HepG2 (cell line): ENCODE measurements around the gene CD68. TPM values are rescaled to one million over a fixed set of nuclear protein-coding genes. Genes with fewer than 3 reads are reported as not detected.

Experiments
- ATAC-seq: fragments of 200-7000 bp; cut with Tn5 transposase; 3 replicates; pipeline ENCODE4 v1.9.1; 2020; ENCODE audit warnings: mild to moderate bottlenecking, moderate library complexity
- BruUV-seq: library from RNA; stranded (reverse); fragments of 400-500 nt; replicated peaks from 2 replicates; lab custom pipeline; 2021; lab: Mats Ljungman, UMichigan
- CTCF ChIA-PET: fragments of 300-600 bp; formaldehyde crosslinking; extraction: SDS; loops from one replicate; lab custom pipeline; 2021; ENCODE audit warnings: low total read pairs, inconsistent platforms, low intra/inter-chr PET ratio; lab: Yijun Ruan, JAX
- POLR2A ChIA-PET: fragments of 350-600 bp; sonication (Branson Sonifier 250); formaldehyde crosslinking; loops from one replicate; lab custom pipeline; 2020; ENCODE audit warnings: antibody characterized with exemption, inconsistent platforms; lab: Yijun Ruan, JAX
- DNase-seq: peaks from one replicate; pipeline ENCODE4 v3.0.0-alpha.2; 2015; ENCODE audit warnings: low spot score
- FAIRE-seq: peaks from 3 replicates; lab custom pipeline; 2011; peaks lifted over from hg19 to GRCh38; lab: Jason Lieb, UNC
- H2AFZ ChIP-seq: one replicate; pipeline ENCODE4 v1.6.1; 2011; ENCODE audit warnings: low read length, inconsistent platforms
- H3K27ac ChIP-seq: fragments of 300-600 bp; 3 replicates; pipeline ENCODE4 v1.8.0; 2011; ENCODE audit warnings: mixed run types, mild to moderate bottlenecking, mixed read lengths, low read length, inconsistent platforms; ENCODE audit not compliant: insufficient read depth; ENCODE audit errors: extremely low read length
- H3K27me3 ChIP-seq, 2 experiments: fragments of 200-600 bp in 1 of 2; 2 replicates in 1 of 2; 3 replicates in 1 of 2; pipeline versions ENCODE4 v1.6.0 to v1.8.0; 2011; ENCODE audit warnings: low read length in 2 of 2, mild to moderate bottlenecking in 2 of 2, moderate library complexity in 2 of 2, inconsistent platforms in 1 of 2; ENCODE audit not compliant: insufficient read depth in 2 of 2, control insufficient read depth in 1 of 2
- H3K36me3 ChIP-seq, 2 experiments: fragments of 200-600 bp in 1 of 2; replicated peaks in 1 of 2; 2 replicates in 1 of 2; 3 replicates in 1 of 2; pipeline versions ENCODE4 v1.5.1 to v1.8.0; 2011; ENCODE audit warnings: low read length in 2 of 2, inconsistent platforms in 1 of 2; ENCODE audit not compliant: insufficient read depth in 2 of 2, control insufficient read depth in 1 of 2
- H3K4me1 ChIP-seq: 2 replicates; pipeline ENCODE4 v1.5.1; 2012; ENCODE audit warnings: low read length, inconsistent platforms; ENCODE audit not compliant: insufficient read depth
- H3K4me2 ChIP-seq: 2 replicates; pipeline ENCODE4 v1.6.0; 2011; ENCODE audit warnings: low read depth, low read length, inconsistent platforms
- H3K4me3 ChIP-seq, 3 experiments: fragments of 200-600 bp in 1 of 3; sonication (generic), shearing (Covaris generic) in 1 of 3; replicated peaks in 1 of 3; 2 replicates each; pipeline ENCODE4 v1.5.1; 2011 to 2016; ENCODE audit warnings: low read length in 3 of 3, inconsistent platforms in 2 of 3, low read depth in 2 of 3, mild to moderate bottlenecking in 2 of 3, control low read depth in 1 of 3, mixed read lengths in 1 of 3; ENCODE audit not compliant: insufficient read depth in 1 of 3
- H3K79me2 ChIP-seq: one replicate; pipeline ENCODE4 v1.6.1; 2011; ENCODE audit warnings: low read length, inconsistent platforms; ENCODE audit not compliant: insufficient read depth
- H3K9ac ChIP-seq: 2 replicates; pipeline ENCODE4 v1.6.0; 2011; ENCODE audit warnings: mild to moderate bottlenecking, low read depth, low read length, inconsistent platforms; ENCODE audit not compliant: insufficient read depth
- H3K9me3 ChIP-seq: 2 replicates; pipeline ENCODE4 v1.5.1; 2012; ENCODE audit warnings: mild to moderate bottlenecking, low read length
- H4K20me1 ChIP-seq: 2 replicates; pipeline ENCODE4 v1.6.0; 2011; ENCODE audit warnings: inconsistent platforms, mild to moderate bottlenecking, low read length, moderate library complexity; ENCODE audit not compliant: insufficient read depth
- LCORL ChIP-seq, 2 experiments: fragments of 450-650 bp in 1 of 2; sonication (generic) in 1 of 2; formaldehyde crosslinking in 1 of 2; IDR thresholded peaks; 2 replicates each; pipeline versions ENCODE4 v1.5.0 to v1.6.1; 2017 to 2020; ENCODE audit warnings: antibody characterized with exemption in 1 of 2, missing genetic modification reagents in 1 of 2
- MAFG ChIP-seq: sonication (generic); formaldehyde crosslinking; IDR thresholded peaks from 2 replicates; pipeline ENCODE4 v1.5.1; 2020; ENCODE audit warnings: mild to moderate bottlenecking, missing genetic modification reagents
- MTF1 ChIP-seq: sonication (generic); formaldehyde crosslinking; IDR thresholded peaks from 2 replicates; pipeline ENCODE4 v1.5.0; 2020; ENCODE audit warnings: missing genetic modification reagents
- MXI1 ChIP-seq: IDR thresholded peaks from 3 replicates; pipeline ENCODE4 v1.6.1; 2012; ENCODE audit warnings: low read depth, low read length, inconsistent platforms, borderline replicate concordance
- NCOR1 ChIP-seq: fragments of 200-600 bp; sonication (generic); IDR thresholded peaks from 2 replicates; pipeline ENCODE4 v1.7.0; 2017; ENCODE audit warnings: antibody characterized with exemption, low read length, borderline replicate concordance
- PHB2 ChIP-seq: fragments of 450-650 bp; IDR thresholded peaks from 2 replicates; pipeline ENCODE4 v1.6.1; 2018; ENCODE audit not compliant: partially characterized antibody
- PREB ChIP-seq: sonication (generic); formaldehyde crosslinking; IDR thresholded peaks from 2 replicates; pipeline ENCODE4 v1.4.0; 2020; ENCODE audit warnings: missing genetic modification reagents
- RERE ChIP-seq: IDR thresholded peaks from 2 replicates; pipeline ENCODE4 v1.6.1; 2016; ENCODE audit warnings: low read depth, missing genetic modification reagents, missing compliant biosample characterization
- RFXAP ChIP-seq: sonication (generic); formaldehyde crosslinking; IDR thresholded peaks from 2 replicates; pipeline ENCODE4 v1.4.0; 2020; ENCODE audit warnings: missing genetic modification reagents, borderline replicate concordance
- SMAD3 ChIP-seq: sonication (generic); formaldehyde crosslinking; IDR thresholded peaks from 2 replicates; pipeline ENCODE4 v1.4.0; 2020; ENCODE audit warnings: missing genetic modification reagents
- SMARCE1 ChIP-seq: fragments of 450-650 bp; IDR thresholded peaks from 2 replicates; pipeline ENCODE4 v1.6.1; 2017; ENCODE audit warnings: borderline replicate concordance
- SOX5 ChIP-seq: IDR thresholded peaks from 2 replicates; pipeline ENCODE4 v1.6.1; 2016; ENCODE audit warnings: borderline replicate concordance
- SP2 ChIP-seq: sonication (generic); formaldehyde crosslinking; IDR thresholded peaks from 2 replicates; pipeline ENCODE4 v1.5.1; 2020; ENCODE audit warnings: mild to moderate bottlenecking, missing genetic modification reagents
- ZBTB42 ChIP-seq: sonication (generic); formaldehyde crosslinking; IDR thresholded peaks from 2 replicates; pipeline ENCODE4 v1.5.0; 2020; ENCODE audit warnings: mild to moderate bottlenecking, missing genetic modification reagents
- ZNF230 ChIP-seq: sonication (generic); formaldehyde crosslinking; IDR thresholded peaks from 2 replicates; pipeline ENCODE4 v1.4.0; 2020; ENCODE audit warnings: mild to moderate bottlenecking, missing genetic modification reagents
- ZNF446 ChIP-seq: sonication (generic); formaldehyde crosslinking; IDR thresholded peaks from 2 replicates; pipeline ENCODE4 v1.5.0; 2020; ENCODE audit warnings: mild to moderate bottlenecking, missing genetic modification reagents
- ZNF598 ChIP-seq: sonication (generic); formaldehyde crosslinking; IDR thresholded peaks from 2 replicates; pipeline ENCODE4 v1.5.1; 2020; ENCODE audit warnings: mild to moderate bottlenecking, missing genetic modification reagents, borderline replicate concordance
- ZNF724P ChIP-seq: sonication (generic); formaldehyde crosslinking; IDR thresholded peaks from 2 replicates; pipeline ENCODE4 v1.8.0; 2022; ENCODE audit warnings: missing genetic modification reagents, borderline replicate concordance
- ZNF766 ChIP-seq: sonication (generic); formaldehyde crosslinking; IDR thresholded peaks from 2 replicates; pipeline ENCODE4 v1.5.0; 2020; ENCODE audit warnings: missing genetic modification reagents, borderline replicate concordance
- ZNF792 ChIP-seq: IDR thresholded peaks from 2 replicates; pipeline ENCODE4 v1.6.1; 2016
- ZNF841 ChIP-seq: sonication (generic); formaldehyde crosslinking; IDR thresholded peaks from 2 replicates; pipeline ENCODE4 v1.8.1; 2023; ENCODE audit warnings: missing genetic modification reagents, borderline replicate concordance
- WGBS: methylation state at CpG from one replicate; pipeline ENCODE4 v1.1.6; 2017; ENCODE audit warnings: low lambda C conversion rate; 5-methylcytosine and 5-hydroxymethylcytosine counted together
- in situ Hi-C: cut with HindIII; loops from 2 replicates; pipeline ENCODE4 v1.10.0; 2017; ENCODE audit warnings: low pct_unique_long_range_greater_than_20kb; ENCODE audit not compliant: extremely low pct_ligation_motif_present
- intact Hi-C: fragments of 100-400 bp; cut with micrococcal nuclease; formaldehyde crosslinking; loops from one replicate; pipeline ENCODE4 v1.10.0; 2022; ENCODE audit not compliant: unreplicated experiment
- polyA plus RNA-seq, 8 experiments: library from polyadenylated mRNA; depleted of rRNA in 3 of 8; stranded (reverse) in 7 of 8; unstranded in 1 of 8; fragments of >200 nt; fragmentation: Illumina TruSeq in 4 of 8; extraction: Trizol in 4 of 8; gene quantifications; 2 replicates each; pipeline versions ENCODE4 v1.2.1 to v1.2.3, GENCODE V29; 2011 to 2016; ENCODE audit warnings: low read depth in 4 of 8, missing spikeins in 1 of 8, mixed read lengths in 1 of 8; ENCODE audit not compliant: insufficient read depth in 1 of 8
- total RNA-seq, 5 experiments: library from RNA; depleted of rRNA; stranded (reverse); fragments of >200 nt; fragmentation: Illumina TruSeq; extraction: Trizol; gene quantifications; 2 replicates each; pipeline ENCODE4 v1.2.3, GENCODE V29; 2016; ENCODE audit warnings: low read depth in 1 of 5

CD68 gene
- total and polyA plus RNA-seq, 2 of the 13 experiments (the other 11 are each of a cell fraction or from before 2014, with no cell fraction given) = 10.3 to 104 TPM

GRCh38 chr17:7572338-7572587 lies 7.2 kb upstream of the CD68 start:
- peak overlapping the region; percentile 74 for H3K27ac ChIP-seq
- in situ Hi-C loops = loop anchor here (10.0 kb wide), 1 partner anchor 273 kb away; no protein-coding TSS in a partner anchor
- ChIA-PET POLR2A (interaction anchor here (1.0 to 2.1 kb wide), 4 partner anchors 12 to 56 kb away, joined by 3 to 14 read pairs (median 10); partner anchors contain the start of genes MPDU1 and SAT2), CTCF (no interaction called here)
- peaks cover 46% of the 10 kb centered on the region for H3K4me1 ChIP-seq
- H3K9ac ChIP-seq = peak overlapping the region; percentile 82
- DNase-seq (no peak), FAIRE-seq (peak; percentile 93), ATAC-seq (peak; percentile 88; the same call in 2 of the 3 replicates)
- no peak overlapping the region for H2AFZ ChIP-seq
- H4K20me1 ChIP-seq = peaks cover 38% of the 10 kb centered on the region
- peak overlapping the region; percentile 93 for H3K4me2 ChIP-seq
- H3K79me2 ChIP-seq = peaks cover 44% of the 10 kb centered on the region
- no peaks in the 10 kb centered on the region for H3K9me3 ChIP-seq
- H3K36me3 ChIP-seq = peaks cover 7 to 66% of the 10 kb centered on the region in 2 experiments
- H3K4me3 ChIP-seq = peak overlapping the region; percentile 49 to 68 (median 54)
- no TSS peak for BruUV-seq
- H3K27me3 ChIP-seq = no peaks in the 10 kb centered on the region; a peak in 1 of 5 replicates
- WGBS = under 1% methylated on average over 9 of the region's 11 CpGs
- intact Hi-C loops = loop anchor here (5.0 kb wide), 1 partner anchor 115 kb away; the partner anchor contains the start of genes TP53 and WRAP53
- TF ChIP-seq ZBTB42 (CRISPR knock-in tag) = no peak; the same call in 1 of the 2 replicates
- TF ChIP-seq MTF1 (CRISPR knock-in tag) = no peak
- no peak for TF ChIP-seq LCORL (IDR thresholded peaks at IDR 0.05)
- peak; percentile 45; the same call in 1 of the 2 replicates for TF ChIP-seq LCORL (CRISPR knock-in tag; IDR thresholded peaks at IDR 0.05)
- TF ChIP-seq PREB (CRISPR knock-in tag) = no peak
- TF ChIP-seq MXI1 = peak; percentile 97; the same call in 2 of the 3 replicates
- no peak; the same call in 1 of the 2 replicates for TF ChIP-seq RFXAP (CRISPR knock-in tag)
- no peak for TF ChIP-seq NCOR1
- no peak for TF ChIP-seq SMAD3 (CRISPR knock-in tag)
- TF ChIP-seq MAFG = no peak
- TF ChIP-seq ZNF766 (CRISPR knock-in tag) = peak; percentile 93; the same call in 1 of the 2 replicates
- no peak for TF ChIP-seq SMARCE1
- no peak for TF ChIP-seq SOX5 (CRISPR knock-in tag)
- no peak for TF ChIP-seq ZNF230 (CRISPR knock-in tag)
- TF ChIP-seq PHB2 = no peak
- TF ChIP-seq ZNF792 = no peak
- no peak; the same call in 1 of the 2 replicates for TF ChIP-seq ZNF724P (CRISPR knock-in tag)
- no peak for TF ChIP-seq ZNF841 (CRISPR knock-in tag)
- TF ChIP-seq ZNF446 = peak; percentile 16; the same call in 1 of the 2 replicates
- TF ChIP-seq SP2 (CRISPR knock-in tag) = no peak
- TF ChIP-seq RERE (CRISPR knock-in tag) = no peak
- peak; percentile 87; the same call in 1 of the 2 replicates for TF ChIP-seq ZNF598 (CRISPR knock-in tag)
